ENCODE measurements around the gene OGDHL. TPM values are rescaled to one million over a fixed set of nuclear protein-coding genes. Genes with fewer than 3 reads are reported as not detected.
"Not testable (repeated sequence)": the region's sequence is repeated elsewhere in the genome, so short reads cannot be mapped to it uniquely, and the experiment has no call there.

OGDHL gene
- total RNA-seq, 1 donor from 2014 or later: 58.5 TPM

- DNase-seq (ENCODE audit: low read depth): no peak
Measured at GRCh38 chr10:49739426-49739825, 22.7 kb downstream of the OGDHL start.

GRCh38 chr10:49738616-49739360 is 23.3 kb downstream of the OGDHL start:
- DNase-seq (ENCODE audit: low read depth): no peak

DNA sequence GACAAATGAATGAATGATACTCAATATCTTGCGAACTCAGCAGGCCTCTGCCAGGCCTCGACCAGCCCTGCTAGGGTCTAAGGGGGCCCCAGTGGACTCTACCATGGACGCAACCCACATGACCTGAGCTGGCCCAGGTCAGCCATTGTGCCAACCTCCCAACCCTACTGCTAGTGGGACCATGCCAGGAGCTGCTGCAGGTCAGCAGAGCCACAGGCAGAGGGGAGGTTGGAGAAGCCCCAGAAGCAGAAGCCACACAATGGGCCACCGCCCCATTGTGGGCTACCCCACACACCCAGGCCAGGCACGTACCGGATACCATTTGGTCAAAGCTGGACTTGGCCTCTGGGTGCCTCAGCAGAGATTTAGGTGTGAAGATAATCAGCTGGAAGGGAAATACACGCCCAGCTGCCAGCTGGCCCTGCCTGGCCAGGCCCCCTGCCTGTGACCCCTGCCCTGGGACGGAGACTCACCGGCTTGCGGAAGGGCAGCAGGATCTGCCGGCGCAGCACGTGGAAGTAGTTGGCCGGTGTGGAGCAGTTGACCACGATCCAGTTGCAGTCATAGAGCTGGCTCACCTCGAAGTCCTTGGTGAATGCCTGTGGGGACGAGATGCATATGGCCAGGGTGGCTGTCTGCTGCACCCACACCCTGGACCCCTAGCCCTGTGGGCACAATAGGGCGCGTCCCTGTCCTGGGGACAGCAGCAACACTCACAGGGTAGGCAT is 24.5 kb downstream of the OGDHL start:
- DNase-seq (ENCODE audit: low read depth): no peak

- DNase-seq (ENCODE audit: low read depth): no peak
Measured at GRCh38 chr10:49736564-49737113, 25.5 kb downstream of the OGDHL start.

- no peak for DNase-seq (ENCODE audit: low read depth)
Measured at GRCh38 chr10:49735848-49736563, 26.1 kb downstream of the OGDHL start.

GRCh38 chr10:49735161-49735560 is 27.0 kb downstream of the OGDHL start:
- no peak for DNase-seq (ENCODE audit: low read depth)

DNA sequence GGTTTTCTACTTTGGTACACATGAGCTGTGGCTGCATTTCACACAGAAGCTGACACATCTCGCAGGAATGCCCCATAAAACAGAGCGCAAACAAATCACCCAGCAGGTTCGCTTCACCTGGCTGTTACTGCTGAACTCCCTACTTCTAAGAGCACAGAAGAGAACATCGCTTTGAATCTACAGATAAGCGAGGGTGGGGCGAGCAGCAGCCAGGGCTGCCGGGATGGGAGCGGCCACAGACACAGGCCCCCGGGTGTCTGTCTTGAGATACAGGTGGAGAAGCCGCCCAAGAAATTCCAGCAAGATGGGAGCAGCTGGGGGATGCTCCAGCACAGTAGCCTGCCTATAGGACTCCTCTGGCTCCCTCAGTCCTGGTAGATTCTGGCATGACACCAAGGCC is 27.4 kb downstream of the OGDHL start:
- DNase-seq (ENCODE audit: low read depth): peak; percentile 25

GRCh38 chr10:49733866-49734265 is 28.3 kb downstream of the OGDHL start:
- no peak for DNase-seq (ENCODE audit: low read depth)

- no peak for DNase-seq (ENCODE audit: low read depth)
Measured at GRCh38 chr10:49726593-49726992, 35.5 kb downstream of the OGDHL start.

GRCh38 chr10:49715157-49715556 is 47.0 kb downstream of the OGDHL start:
- DNase-seq (ENCODE audit: low read depth): not testable (repeated sequence)

- no peak for DNase-seq (ENCODE audit: low read depth)
Measured at GRCh38 chr10:49713266-49713665, 48.9 kb downstream of the OGDHL start.

DNA sequence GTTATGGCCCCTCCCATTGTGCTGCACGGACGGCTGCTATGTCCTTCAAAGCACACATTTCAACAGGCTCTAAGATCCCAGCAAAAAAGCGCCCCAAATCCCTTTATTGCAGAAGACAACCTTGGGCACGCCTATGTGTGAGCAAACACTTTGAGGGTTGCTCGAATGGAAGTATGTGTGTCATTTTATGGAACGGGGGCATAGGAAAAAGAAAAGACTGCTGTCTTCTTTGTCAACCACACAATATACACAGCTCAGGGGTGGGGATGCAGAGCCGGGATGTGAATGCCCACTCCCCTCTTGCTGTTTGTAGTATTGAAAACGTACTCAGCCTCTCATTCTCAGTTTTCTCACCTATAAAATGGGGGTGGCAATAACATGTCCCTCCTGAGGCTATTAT is 50.6 kb downstream of the OGDHL start:
- no peak for DNase-seq (ENCODE audit: low read depth)

GRCh38 chr10:49710966-49711365 is 51.2 kb downstream of the OGDHL start:
- no peak for DNase-seq (ENCODE audit: low read depth)

DNA sequence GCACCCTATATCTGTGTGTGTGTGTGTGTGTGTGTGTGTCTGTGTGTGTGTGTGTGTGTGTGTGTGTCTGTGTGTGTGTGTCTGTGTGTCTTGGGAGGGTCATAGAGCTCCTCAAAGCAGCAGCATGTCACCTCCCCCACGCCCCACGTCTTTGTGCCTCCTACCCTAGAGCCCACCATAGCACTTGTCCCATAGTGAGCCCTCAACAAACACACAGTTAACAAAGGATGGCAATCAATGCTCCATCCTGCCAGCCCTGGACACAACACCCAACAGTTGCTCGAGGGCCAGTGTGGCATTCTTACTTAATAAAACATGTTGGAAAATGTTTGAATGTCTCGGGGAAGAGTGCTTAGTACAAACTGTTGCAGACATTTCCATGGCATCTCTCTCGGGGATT is 52.2 kb downstream of the OGDHL start:
- DNase-seq (ENCODE audit: low read depth): no peak

DNA sequence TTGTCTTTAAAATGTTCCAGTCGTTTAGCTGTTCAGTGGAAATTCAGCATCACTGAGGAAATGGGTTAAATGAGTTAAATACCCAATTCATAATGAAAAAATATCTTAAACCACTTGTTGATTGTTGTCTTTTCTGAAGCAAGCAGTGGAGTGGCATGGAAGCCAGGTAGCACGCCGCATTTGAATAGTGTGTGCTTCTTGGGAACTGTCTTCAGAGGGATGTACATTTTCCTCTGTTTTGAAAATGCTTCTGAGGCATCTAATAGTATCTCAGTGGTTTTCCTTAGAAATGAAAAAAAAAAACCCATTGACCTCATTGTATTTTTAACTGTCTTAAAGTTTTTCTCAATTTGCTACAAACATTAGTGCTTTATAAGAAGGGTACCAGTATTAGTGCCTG is 54.5 kb downstream of the OGDHL start:
- no peak for DNase-seq (ENCODE audit: low read depth)

DNA sequence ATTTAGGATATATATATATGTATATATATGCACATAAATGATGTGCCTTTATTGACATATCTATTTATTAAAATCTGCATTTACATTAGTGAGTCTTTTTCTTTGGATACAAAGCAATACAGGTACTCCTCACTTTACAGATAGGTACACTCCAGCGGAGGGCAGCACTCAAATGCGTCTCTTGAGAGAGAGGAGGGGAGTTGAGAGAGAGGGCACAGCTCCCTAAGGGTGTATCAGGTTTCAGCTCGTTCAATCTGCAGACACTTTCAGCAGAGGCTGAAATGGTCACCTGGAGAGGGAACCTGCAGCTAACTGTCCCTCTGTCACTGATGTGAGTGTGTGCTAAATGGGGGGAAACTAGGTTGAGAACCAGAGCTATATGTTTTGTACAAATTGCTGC is 61.1 kb downstream of the OGDHL start:
- DNase-seq (ENCODE audit: low read depth): no peak

DNA sequence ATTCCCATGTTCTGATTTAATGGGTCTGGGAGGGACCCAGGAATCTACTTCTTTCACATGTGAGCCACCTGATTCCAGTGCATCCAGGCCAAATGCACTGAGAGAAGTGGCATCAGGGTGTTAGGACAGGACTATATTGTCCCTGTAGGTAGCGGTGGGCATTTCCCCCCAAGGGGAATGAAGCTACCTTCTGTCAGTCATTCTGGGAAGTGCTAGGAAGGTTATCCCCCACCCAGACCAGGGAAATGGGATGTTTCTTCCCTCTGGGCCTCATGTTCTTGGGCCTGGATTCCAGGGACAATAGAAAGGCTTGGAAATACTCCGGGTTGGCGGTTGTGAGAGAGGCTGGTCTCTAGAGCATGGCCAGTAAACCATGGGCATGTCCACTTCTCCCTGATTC is 61.9 kb downstream of the OGDHL start:
- DNase-seq (ENCODE audit: low read depth): no peak

DNA sequence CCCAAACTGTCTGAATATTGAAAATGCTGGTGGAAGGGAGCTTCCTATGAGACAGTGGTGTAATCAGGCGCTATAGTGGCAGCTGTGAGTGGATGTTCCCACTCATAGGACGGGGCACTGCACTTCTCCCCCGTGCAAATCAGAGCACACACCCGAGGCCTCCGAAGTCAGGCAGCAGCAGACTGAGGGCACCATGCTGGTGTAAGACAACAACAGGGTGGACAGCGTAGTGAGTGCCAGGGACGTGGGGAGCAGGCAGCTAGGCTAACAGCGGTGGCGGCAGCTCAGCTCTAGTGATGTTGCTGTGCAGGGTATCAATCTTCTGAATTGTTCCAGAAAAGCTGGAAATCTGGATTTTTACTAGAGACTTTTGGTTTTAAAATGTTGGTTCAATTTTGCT is 63.4 kb downstream of the OGDHL start:
- no peak for DNase-seq (ENCODE audit: low read depth)

- DNase-seq (ENCODE audit: low read depth): no peak
Measured at GRCh38 chr10:49696311-49696710, 65.8 kb downstream of the OGDHL start.

DNA sequence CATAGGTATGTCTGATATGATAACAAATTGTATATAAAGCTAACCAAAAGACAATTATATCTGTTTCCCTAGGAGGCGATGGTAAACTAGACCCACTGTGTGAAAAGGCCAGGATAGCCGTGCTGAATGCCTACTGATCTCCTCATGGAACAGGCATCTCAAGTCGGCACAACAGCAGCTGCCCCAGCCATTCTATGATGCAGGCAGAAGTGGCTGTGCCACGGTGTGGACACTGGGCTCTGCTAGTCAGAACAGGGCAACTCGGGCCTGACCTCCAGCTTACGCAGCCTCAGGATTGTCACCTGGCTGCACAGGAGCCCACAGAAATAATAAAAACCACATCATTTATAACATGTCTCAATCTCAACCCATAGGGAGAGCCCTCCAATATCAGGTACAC is 67.7 kb downstream of the OGDHL start:
- DNase-seq (ENCODE audit: low read depth): no peak

- no peak for DNase-seq (ENCODE audit: low read depth)
Measured at GRCh38 chr10:49691588-49691987, 70.5 kb downstream of the OGDHL start.

GRCh38 chr10:49690698-49691356 is 71.3 kb downstream of the OGDHL start:
- peak; percentile 3 for DNase-seq (ENCODE audit: low read depth)
